K562 (cell line): Measurements from ENCODE around the gene PPP4R1. TPM values are rescaled to one million over a fixed set of nuclear protein-coding genes. Genes with fewer than 3 reads are reported as not detected.

Experiments used
- polyA plus RNA-seq, 8 experiments: library from polyadenylated mRNA; depleted of rRNA in 4 of 8; stranded (reverse) in 5 of 8; unstranded in 3 of 8; fragments of >200 nt; fragmentation: Nextera tagmentation in 2 of 8; fragmentation: Illumina TruSeq in 1 of 8; extraction: Ambion mirVana in 2 of 8; extraction: Trizol in 1 of 8; gene quantifications; 2 replicates each; pipeline versions ENCODE4 v1.2.1 to v1.2.3, GENCODE V29; 2011 to 2014; ENCODE audit warnings: inconsistent platforms in 1 of 8, missing spikeins in 1 of 8
- total RNA-seq, 7 experiments: library from RNA; depleted of rRNA in 6 of 7; stranded (reverse); fragments of >200 nt in 6 of 7; fragmentation: Illumina TruSeq in 2 of 7; extraction: Trizol in 2 of 7; gene quantifications; 2 replicates each; pipeline versions ENCODE4 v1.2.1 to v1.2.3, GENCODE V29; 2011 to 2021; ENCODE audit warnings: low replicate concordance in 1 of 7
- TF ChIP-seq, protein P1 (sequence below): fragments of 200-600 bp; sonication (generic); IDR thresholded peaks from one replicate; pipeline ENCODE4 v1.6.1; 2012; ENCODE audit warnings: mild to moderate bottlenecking, low read depth, low read length, inconsistent platforms

The PPP4R1 gene
- total and polyA plus RNA-seq, 9 of the 15 experiments (the other 6 are each of a cell fraction or from before 2014, with no cell fraction given): 23.5 to 136 (median 84.5) TPM

DNA sequence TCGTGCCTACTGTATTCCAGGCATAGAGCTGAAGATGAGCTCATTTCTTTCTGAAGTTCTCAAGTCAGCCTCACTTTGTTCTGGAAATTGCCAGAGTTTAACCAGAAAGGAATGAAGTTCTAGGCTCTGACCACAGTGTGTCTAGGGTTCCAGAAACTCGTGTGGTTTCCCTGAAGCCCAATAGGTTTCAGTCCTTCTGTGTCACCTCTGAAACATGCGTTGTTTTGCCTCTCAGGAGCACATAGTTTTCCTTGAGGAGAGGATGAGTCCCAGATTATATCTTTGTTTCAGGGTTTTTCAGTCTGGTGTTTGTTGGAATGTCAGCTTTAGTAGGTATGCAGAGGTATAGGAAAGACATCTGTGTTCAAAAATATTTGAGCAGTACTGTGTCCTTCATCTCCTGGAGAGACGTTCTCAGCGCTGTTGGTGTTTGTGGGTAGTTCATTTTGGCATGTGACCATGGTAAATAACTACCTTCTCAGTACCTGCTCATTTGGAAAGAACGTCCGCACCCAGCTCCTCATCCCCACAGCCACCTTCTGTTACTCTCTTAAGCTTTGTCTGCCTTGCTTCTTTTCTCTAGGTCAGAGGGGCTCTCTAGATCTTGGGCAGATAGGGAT lies 82.5 kb downstream of the PPP4R1 start (continued):
- TF ChIP-seq, protein P1, sequence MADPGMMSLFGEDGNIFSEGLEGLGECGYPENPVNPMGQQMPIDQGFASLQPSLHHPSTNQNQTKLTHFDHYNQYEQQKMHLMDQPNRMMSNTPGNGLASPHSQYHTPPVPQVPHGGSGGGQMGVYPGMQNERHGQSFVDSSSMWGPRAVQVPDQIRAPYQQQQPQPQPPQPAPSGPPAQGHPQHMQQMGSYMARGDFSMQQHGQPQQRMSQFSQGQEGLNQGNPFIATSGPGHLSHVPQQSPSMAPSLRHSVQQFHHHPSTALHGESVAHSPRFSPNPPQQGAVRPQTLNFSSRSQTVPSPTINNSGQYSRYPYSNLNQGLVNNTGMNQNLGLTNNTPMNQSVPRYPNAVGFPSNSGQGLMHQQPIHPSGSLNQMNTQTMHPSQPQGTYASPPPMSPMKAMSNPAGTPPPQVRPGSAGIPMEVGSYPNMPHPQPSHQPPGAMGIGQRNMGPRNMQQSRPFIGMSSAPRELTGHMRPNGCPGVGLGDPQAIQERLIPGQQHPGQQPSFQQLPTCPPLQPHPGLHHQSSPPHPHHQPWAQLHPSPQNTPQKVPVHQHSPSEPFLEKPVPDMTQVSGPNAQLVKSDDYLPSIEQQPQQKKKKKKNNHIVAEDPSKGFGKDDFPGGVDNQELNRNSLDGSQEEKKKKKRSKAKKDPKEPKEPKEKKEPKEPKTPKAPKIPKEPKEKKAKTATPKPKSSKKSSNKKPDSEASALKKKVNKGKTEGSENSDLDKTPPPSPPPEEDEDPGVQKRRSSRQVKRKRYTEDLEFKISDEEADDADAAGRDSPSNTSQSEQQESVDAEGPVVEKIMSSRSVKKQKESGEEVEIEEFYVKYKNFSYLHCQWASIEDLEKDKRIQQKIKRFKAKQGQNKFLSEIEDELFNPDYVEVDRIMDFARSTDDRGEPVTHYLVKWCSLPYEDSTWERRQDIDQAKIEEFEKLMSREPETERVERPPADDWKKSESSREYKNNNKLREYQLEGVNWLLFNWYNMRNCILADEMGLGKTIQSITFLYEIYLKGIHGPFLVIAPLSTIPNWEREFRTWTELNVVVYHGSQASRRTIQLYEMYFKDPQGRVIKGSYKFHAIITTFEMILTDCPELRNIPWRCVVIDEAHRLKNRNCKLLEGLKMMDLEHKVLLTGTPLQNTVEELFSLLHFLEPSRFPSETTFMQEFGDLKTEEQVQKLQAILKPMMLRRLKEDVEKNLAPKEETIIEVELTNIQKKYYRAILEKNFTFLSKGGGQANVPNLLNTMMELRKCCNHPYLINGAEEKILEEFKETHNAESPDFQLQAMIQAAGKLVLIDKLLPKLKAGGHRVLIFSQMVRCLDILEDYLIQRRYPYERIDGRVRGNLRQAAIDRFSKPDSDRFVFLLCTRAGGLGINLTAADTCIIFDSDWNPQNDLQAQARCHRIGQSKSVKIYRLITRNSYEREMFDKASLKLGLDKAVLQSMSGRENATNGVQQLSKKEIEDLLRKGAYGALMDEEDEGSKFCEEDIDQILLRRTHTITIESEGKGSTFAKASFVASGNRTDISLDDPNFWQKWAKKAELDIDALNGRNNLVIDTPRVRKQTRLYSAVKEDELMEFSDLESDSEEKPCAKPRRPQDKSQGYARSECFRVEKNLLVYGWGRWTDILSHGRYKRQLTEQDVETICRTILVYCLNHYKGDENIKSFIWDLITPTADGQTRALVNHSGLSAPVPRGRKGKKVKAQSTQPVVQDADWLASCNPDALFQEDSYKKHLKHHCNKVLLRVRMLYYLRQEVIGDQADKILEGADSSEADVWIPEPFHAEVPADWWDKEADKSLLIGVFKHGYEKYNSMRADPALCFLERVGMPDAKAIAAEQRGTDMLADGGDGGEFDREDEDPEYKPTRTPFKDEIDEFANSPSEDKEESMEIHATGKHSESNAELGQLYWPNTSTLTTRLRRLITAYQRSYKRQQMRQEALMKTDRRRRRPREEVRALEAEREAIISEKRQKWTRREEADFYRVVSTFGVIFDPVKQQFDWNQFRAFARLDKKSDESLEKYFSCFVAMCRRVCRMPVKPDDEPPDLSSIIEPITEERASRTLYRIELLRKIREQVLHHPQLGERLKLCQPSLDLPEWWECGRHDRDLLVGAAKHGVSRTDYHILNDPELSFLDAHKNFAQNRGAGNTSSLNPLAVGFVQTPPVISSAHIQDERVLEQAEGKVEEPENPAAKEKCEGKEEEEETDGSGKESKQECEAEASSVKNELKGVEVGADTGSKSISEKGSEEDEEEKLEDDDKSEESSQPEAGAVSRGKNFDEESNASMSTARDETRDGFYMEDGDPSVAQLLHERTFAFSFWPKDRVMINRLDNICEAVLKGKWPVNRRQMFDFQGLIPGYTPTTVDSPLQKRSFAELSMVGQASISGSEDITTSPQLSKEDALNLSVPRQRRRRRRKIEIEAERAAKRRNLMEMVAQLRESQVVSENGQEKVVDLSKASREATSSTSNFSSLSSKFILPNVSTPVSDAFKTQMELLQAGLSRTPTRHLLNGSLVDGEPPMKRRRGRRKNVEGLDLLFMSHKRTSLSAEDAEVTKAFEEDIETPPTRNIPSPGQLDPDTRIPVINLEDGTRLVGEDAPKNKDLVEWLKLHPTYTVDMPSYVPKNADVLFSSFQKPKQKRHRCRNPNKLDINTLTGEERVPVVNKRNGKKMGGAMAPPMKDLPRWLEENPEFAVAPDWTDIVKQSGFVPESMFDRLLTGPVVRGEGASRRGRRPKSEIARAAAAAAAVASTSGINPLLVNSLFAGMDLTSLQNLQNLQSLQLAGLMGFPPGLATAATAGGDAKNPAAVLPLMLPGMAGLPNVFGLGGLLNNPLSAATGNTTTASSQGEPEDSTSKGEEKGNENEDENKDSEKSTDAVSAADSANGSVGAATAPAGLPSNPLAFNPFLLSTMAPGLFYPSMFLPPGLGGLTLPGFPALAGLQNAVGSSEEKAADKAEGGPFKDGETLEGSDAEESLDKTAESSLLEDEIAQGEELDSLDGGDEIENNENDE: no peak
- TF ChIP-seq, all 486 proteins: peak for 0
